ENCODE data around the gene RBBP8NL.

RBBP8NL gene

GRCh38 chr20:62460678-62461077, 33.3 kb upstream of the RBBP8NL start:
- no peak for DNase-seq

- no peak for DNase-seq
Observed at GRCh38 chr20:62459488-62459887, 32.1 kb upstream of the RBBP8NL start.

- no peak for DNase-seq
Observed at GRCh38 chr20:62458275-62459251, 31.2 kb upstream of the RBBP8NL start.

- no peak for DNase-seq
Observed at GRCh38 chr20:62457831-62458230, 30.5 kb upstream of the RBBP8NL start.

GRCh38 chr20:62457098-62457497, 29.8 kb upstream of the RBBP8NL start:
- no peak for DNase-seq

GRCh38 chr20:62455929-62456328, 28.6 kb upstream of the RBBP8NL start:
- no peak for DNase-seq

- DNase-seq: no peak
Observed at GRCh38 chr20:62454904-62455636, 27.7 kb upstream of the RBBP8NL start.

GRCh38 chr20:62453186-62453808, 26.0 kb upstream of the RBBP8NL start:
- no peak for DNase-seq

GRCh38 chr20:62452475-62453095, 25.2 kb upstream of the RBBP8NL start:
- DNase-seq: no peak

- DNase-seq: no peak
Observed at GRCh38 chr20:62451970-62452369, 24.6 kb upstream of the RBBP8NL start.

- no peak for DNase-seq
Observed at GRCh38 chr20:62451156-62451767, 23.9 kb upstream of the RBBP8NL start.

- no peak for DNase-seq
Observed at GRCh38 chr20:62449951-62450691, 22.8 kb upstream of the RBBP8NL start.

GRCh38 chr20:62448788-62449187, 21.4 kb upstream of the RBBP8NL start:
- DNase-seq: no peak

- no peak for DNase-seq
Observed at GRCh38 chr20:62448038-62448437, 20.7 kb upstream of the RBBP8NL start.

GRCh38 chr20:62446888-62447869, 19.8 kb upstream of the RBBP8NL start:
- DNase-seq: no peak

GRCh38 chr20:62446481-62446880, 19.1 kb upstream of the RBBP8NL start:
- no peak for DNase-seq

- no peak for DNase-seq
Observed at GRCh38 chr20:62445553-62446340, 18.4 kb upstream of the RBBP8NL start.

GRCh38 chr20:62444286-62444685, 16.9 kb upstream of the RBBP8NL start:
- no peak for DNase-seq

- DNase-seq: no peak
Observed at GRCh38 chr20:62441987-62442539, 14.7 kb upstream of the RBBP8NL start.
